ENCODE results near the gene HOXB1.
A peak's percentile ranks its signal among the peaks of the same experiment; 100 is the strongest.
"Not testable (repeated sequence)": the region's sequence is repeated elsewhere in the genome, so short reads cannot be mapped to it uniquely, and the experiment has no call there.

HOXB1 gene

GRCh38 chr17:48543107-48543853 lies 12.5 kb upstream of the HOXB1 start:
- peak in 1 of 2 donors; percentile 28 for DNase-seq (ENCODE audit: low read depth in 2 of 2)

GRCh38 chr17:48542698-48543106 lies 11.9 kb upstream of the HOXB1 start:
- no peak for DNase-seq (ENCODE audit: low read depth in 2 of 2)

GRCh38 chr17:48542114-48542656 lies 11.4 kb upstream of the HOXB1 start:
- no peak for DNase-seq (ENCODE audit: low read depth in 2 of 2)

GRCh38 chr17:48541577-48542113 lies 10.8 kb upstream of the HOXB1 start:
- DNase-seq (ENCODE audit: low read depth in 2 of 2): peak in 1 of 2 donors; percentile 17

- DNase-seq (ENCODE audit: low read depth in 2 of 2): no peak
Measured at GRCh38 chr17:48541036-48541576, 10.3 kb upstream of the HOXB1 start.

- DNase-seq (ENCODE audit: low read depth in 2 of 2): no peak
Measured at GRCh38 chr17:48540213-48540612, 9.4 kb upstream of the HOXB1 start.

- no peak for DNase-seq (ENCODE audit: low read depth in 2 of 2)
Measured at GRCh38 chr17:48539177-48539576, 8.4 kb upstream of the HOXB1 start.

- no peak for DNase-seq (ENCODE audit: low read depth in 2 of 2)
Measured at GRCh38 chr17:48537316-48537715, 6.5 kb upstream of the HOXB1 start.

- not testable (repeated sequence) for DNase-seq (ENCODE audit: low read depth in 2 of 2)
Measured at GRCh38 chr17:48535793-48536559, 5.2 kb upstream of the HOXB1 start.

- no peak for DNase-seq (ENCODE audit: low read depth in 2 of 2)
Measured at GRCh38 chr17:48532261-48532660, 1.4 kb upstream of the HOXB1 start.

GRCh38 chr17:48530208-48530886 lies 464 bp downstream of the HOXB1 start:
- no peak for DNase-seq (ENCODE audit: low read depth in 2 of 2)

- DNase-seq (ENCODE audit: low read depth in 2 of 2): no peak
Measured at GRCh38 chr17:48529683-48530009, 1.2 kb downstream of the HOXB1 start.

- DNase-seq (ENCODE audit: low read depth in 2 of 2): no peak
Measured at GRCh38 chr17:48528936-48529682, 1.7 kb downstream of the HOXB1 start.

- no peak for DNase-seq (ENCODE audit: low read depth in 2 of 2)
Measured at GRCh38 chr17:48528153-48528935, 2.5 kb downstream of the HOXB1 start.

- DNase-seq (ENCODE audit: low read depth in 2 of 2): no peak
Measured at GRCh38 chr17:48527547-48527932, 3.3 kb downstream of the HOXB1 start.

GRCh38 chr17:48526608-48527546 lies 3.9 kb downstream of the HOXB1 start:
- no peak for DNase-seq (ENCODE audit: low read depth in 2 of 2)

GRCh38 chr17:48523010-48523409 lies 7.8 kb downstream of the HOXB1 start:
- DNase-seq (ENCODE audit: low read depth in 2 of 2): no peak

GRCh38 chr17:48522031-48522653 lies 8.7 kb downstream of the HOXB1 start:
- no peak for DNase-seq (ENCODE audit: low read depth in 2 of 2)

- DNase-seq (ENCODE audit: low read depth in 2 of 2): no peak
Measured at GRCh38 chr17:48520631-48521079, 10.2 kb downstream of the HOXB1 start.
